Ramos (cell line): ENCODE measurements around the gene OXSR1.
"Not testable (repeated sequence)": the region's sequence is repeated elsewhere in the genome, so short reads cannot be mapped to it uniquely, and the experiment has no call there.

Experiments
- in situ Hi-C: fragments of 300-500 bp; cut with MboI; formaldehyde crosslinking; loops from one replicate; pipeline ENCODE4 v1.14.3; 2022; ENCODE audit warnings: low sequenced_read_pairs; ENCODE audit not compliant: unreplicated experiment

OXSR1 gene

GRCh38 chr3:38284756-38285150 is 119.4 kb downstream of the OXSR1 start:
- in situ Hi-C loops = no loop called here

- in situ Hi-C loops = not testable (repeated sequence)
Measured at GRCh38 chr3:38289286-38290217, 124.2 kb downstream of the OXSR1 start.

- in situ Hi-C loops = not testable (repeated sequence)
Measured at GRCh38 chr3:38297053-38297452, 131.7 kb downstream of the OXSR1 start.

GRCh38 chr3:38297537-38297936 is 132.2 kb downstream of the OXSR1 start:
- in situ Hi-C loops = no loop called here

- in situ Hi-C loops = no loop called here
Measured at GRCh38 chr3:38297947-38298711, 132.8 kb downstream of the OXSR1 start.
